ENCODE measurements around the gene CTDP1. TPM values are rescaled to one million over a fixed set of nuclear protein-coding genes. Genes with fewer than 3 reads are reported as not detected.

CTDP1 gene
- total RNA-seq, 4 donors from 2014 or later, result 18.6 to 35.3 (median 27.4) TPM

- Histone ChIP-seq H3K4me3 (peak overlapping the region; percentile 99), H3K27me3 (no peaks in the 10 kb centered on the region), H3K27ac (peak overlapping the region; percentile 99), H3K36me3 (no peaks in the 10 kb centered on the region), H3K9me3 (no peaks in the 10 kb centered on the region), H3K4me1 (peaks cover 40% of the 10 kb centered on the region)
- 76% methylated on average over 19 of the region's 20 CpGs for WGBS
- no peak for DNase-seq (ENCODE audit: low spot score in 2 of 2)
- TF ChIP-seq, protein P1, sequence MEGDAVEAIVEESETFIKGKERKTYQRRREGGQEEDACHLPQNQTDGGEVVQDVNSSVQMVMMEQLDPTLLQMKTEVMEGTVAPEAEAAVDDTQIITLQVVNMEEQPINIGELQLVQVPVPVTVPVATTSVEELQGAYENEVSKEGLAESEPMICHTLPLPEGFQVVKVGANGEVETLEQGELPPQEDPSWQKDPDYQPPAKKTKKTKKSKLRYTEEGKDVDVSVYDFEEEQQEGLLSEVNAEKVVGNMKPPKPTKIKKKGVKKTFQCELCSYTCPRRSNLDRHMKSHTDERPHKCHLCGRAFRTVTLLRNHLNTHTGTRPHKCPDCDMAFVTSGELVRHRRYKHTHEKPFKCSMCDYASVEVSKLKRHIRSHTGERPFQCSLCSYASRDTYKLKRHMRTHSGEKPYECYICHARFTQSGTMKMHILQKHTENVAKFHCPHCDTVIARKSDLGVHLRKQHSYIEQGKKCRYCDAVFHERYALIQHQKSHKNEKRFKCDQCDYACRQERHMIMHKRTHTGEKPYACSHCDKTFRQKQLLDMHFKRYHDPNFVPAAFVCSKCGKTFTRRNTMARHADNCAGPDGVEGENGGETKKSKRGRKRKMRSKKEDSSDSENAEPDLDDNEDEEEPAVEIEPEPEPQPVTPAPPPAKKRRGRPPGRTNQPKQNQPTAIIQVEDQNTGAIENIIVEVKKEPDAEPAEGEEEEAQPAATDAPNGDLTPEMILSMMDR (IDR thresholded peaks at IDR 0.05), result no peak
- TF ChIP-seq POLR2A (IDR thresholded peaks at IDR 0.05) (no peak), POLR2AphosphoS5 (IDR thresholded peaks at IDR 0.05) (no peak), EP300 (IDR thresholded peaks at IDR 0.05) (no peak)
Measured at GRCh38 chr18:79680891-79681339, 1.3 kb downstream of the CTDP1 start.

DNA sequence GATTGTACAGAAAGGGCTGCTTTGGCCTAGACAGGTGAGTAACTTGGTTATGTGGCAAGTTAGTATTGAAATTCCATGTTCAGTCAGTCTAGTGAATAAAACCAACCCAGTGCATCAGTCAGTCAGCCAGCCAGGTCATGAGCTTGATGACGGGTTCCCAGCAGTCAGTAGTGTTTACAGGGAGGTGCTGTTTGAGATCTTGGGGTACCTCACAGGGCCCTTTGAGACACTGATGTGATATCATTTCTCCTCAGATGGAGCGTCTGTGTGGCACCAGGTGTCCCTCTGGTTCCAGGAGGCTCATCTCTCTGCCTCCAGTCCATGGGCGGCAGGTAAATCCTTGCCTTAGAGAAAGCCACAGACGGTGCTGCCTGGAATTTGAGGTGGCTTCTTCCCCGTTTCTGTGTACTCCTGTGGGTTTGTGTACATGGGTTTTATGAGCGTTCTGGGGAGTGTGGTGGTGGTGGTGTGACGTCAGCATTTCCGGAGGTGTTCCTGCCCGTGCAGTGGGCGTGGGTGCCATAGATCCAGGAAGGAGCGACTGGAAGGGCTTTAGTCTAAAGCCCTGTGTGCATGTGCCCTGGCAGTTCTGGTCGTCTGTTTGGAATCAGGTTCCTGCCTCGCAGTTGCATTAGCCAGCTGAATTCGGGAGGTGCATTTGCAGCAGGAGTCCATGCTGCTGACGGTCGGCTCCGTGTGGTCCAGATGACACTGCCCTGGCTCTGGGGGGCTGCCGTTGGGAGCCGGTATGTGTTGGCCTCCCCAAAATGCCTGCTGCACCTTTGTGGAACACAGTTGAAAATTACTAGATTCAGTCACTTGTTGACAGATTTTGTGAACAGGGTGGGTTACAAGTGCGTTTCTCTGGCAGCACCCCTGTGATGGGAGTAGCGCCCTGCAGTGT lies 2.1 kb downstream of the CTDP1 start:
- H3K27ac ChIP-seq, result peak overlapping the region; percentile 99
- TF ChIP-seq EP300 (IDR thresholded peaks at IDR 0.05) (no peak), POLR2A (IDR thresholded peaks at IDR 0.05) (no peak), POLR2AphosphoS5 (IDR thresholded peaks at IDR 0.05) (no peak)
- TF ChIP-seq, protein P1 (IDR thresholded peaks at IDR 0.05), result no peak
- H3K4me1 ChIP-seq, result peaks cover 40% of the 10 kb centered on the region

GRCh38 chr18:79682481-79682880 lies 2.9 kb downstream of the CTDP1 start:
- H3K27me3 ChIP-seq, result no peaks in the 10 kb centered on the region
- TF ChIP-seq POLR2A (IDR thresholded peaks at IDR 0.05), result no peak
- no peak for TF ChIP-seq POLR2AphosphoS5 (IDR thresholded peaks at IDR 0.05)
- TF ChIP-seq, protein P1 (IDR thresholded peaks at IDR 0.05), result no peak
- TF ChIP-seq EP300 (IDR thresholded peaks at IDR 0.05), result no peak
- no peak for DNase-seq (ENCODE audit: low spot score in 2 of 2)
- H3K4me3 ChIP-seq, result no peak overlapping the region
- H3K4me1 ChIP-seq, result peaks cover 35% of the 10 kb centered on the region
- 85% methylated on average over 11 of the region's 11 CpGs for WGBS
- H3K36me3 ChIP-seq, result no peaks in the 10 kb centered on the region
- no peak overlapping the region for H3K27ac ChIP-seq
- H3K9me3 ChIP-seq, result no peaks in the 10 kb centered on the region

More for the DNA sequence above, 2.1 kb downstream of the CTDP1 start:
- 79% methylated on average over 18 of the region's 21 CpGs for WGBS
- DNase-seq (ENCODE audit: low spot score in 2 of 2), result no peak
- no peaks in the 10 kb centered on the region for H3K27me3 ChIP-seq
- no peaks in the 10 kb centered on the region for H3K36me3 ChIP-seq
- H3K9me3 ChIP-seq, result no peaks in the 10 kb centered on the region
- peak overlapping the region; percentile 99 for H3K4me3 ChIP-seq

DNA sequence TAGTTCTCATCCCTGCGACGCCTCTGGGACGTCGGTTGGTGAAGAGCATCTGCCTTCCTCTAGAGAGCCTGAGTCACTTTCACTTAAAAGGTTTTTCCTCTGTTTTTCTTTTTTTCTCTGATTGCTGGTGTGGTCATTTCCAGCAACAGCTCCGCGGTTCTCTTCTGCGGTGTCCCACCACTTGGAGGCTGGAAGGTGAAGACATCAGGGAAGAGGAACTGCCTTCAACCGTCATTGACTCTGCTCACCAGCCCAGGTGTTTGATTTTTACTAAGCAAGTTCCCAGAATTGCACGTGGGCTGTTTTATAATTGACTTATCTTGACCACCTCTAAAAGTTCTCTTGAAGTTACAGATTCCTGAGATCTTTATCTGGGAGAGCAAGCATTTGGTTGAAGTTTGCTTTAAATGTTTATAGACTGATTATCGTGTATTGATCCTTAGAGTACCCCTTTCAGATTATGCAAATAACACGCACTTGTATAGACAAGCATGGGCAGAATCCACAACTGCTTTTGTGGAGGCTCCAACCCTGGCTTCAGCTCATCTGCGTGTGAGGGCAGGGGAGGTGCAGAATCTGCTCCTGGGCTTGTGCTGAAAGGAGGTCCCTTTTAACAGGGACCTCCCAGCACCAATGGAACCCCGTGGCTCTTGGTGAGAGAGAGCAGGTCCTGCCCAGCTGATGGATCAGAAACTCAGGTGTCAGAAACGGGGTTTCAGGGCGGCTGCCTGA lies 3.5 kb downstream of the CTDP1 start:
- WGBS, result 74% methylated on average over 13 of the region's 15 CpGs
- Histone ChIP-seq H3K36me3 (no peaks in the 10 kb centered on the region), H3K4me1 (peaks cover 36% of the 10 kb centered on the region), H3K27me3 (no peaks in the 10 kb centered on the region), H3K27ac (no peak overlapping the region), H3K4me3 (no peak overlapping the region), H3K9me3 (no peaks in the 10 kb centered on the region)
- no peak for DNase-seq (ENCODE audit: low spot score in 2 of 2)
- TF ChIP-seq, protein P1 (IDR thresholded peaks at IDR 0.05), result no peak
- no peak for TF ChIP-seq EP300 (IDR thresholded peaks at IDR 0.05)
- no peak for TF ChIP-seq POLR2A (IDR thresholded peaks at IDR 0.05)
- TF ChIP-seq POLR2AphosphoS5 (IDR thresholded peaks at IDR 0.05), result no peak

Data from suprapubic skin (tissue), 4 donors.